ENCODE data around the gene BST2.

The BST2 gene

GRCh38 chr19:17450264-17451075, 45.0 kb upstream of the BST2 start (continued):
- TF ChIP-seq ZNF518A (tag by site-specific recombination; conservative IDR thresholded peaks at IDR 0.05; ENCODE audit: low read depth) (no peak), TCF7L2 (IDR thresholded peaks at IDR 0.05; ENCODE audit: borderline replicate concordance, low read depth, low read length) (no peak), ZBTB20 (tag by site-specific recombination; IDR thresholded peaks at IDR 0.05) (0 out of 2 replicates have a peak, but pooled peaks have one; percentile 8), ZNF629 (tag by site-specific recombination; IDR thresholded peaks at IDR 0.05) (0 out of 2 replicates have a peak, but pooled peaks have one; percentile 9), ZFHX2 (tag by site-specific recombination; conservative IDR thresholded peaks at IDR 0.05) (peak; percentile 59), ZNF366 (tag by site-specific recombination; conservative IDR thresholded peaks at IDR 0.05) (peak; percentile 66), ZNF132 (tag by site-specific recombination; IDR thresholded peaks at IDR 0.05; ENCODE audit: borderline replicate concordance) (no peak), SETDB1 (IDR thresholded peaks at IDR 0.05; ENCODE audit: insufficient read length, low read length) (no peak), ZEB2 (tag by site-specific recombination; IDR thresholded peaks at IDR 0.05) (no peak), SP7 (tag by site-specific recombination; IDR thresholded peaks at IDR 0.05) (0 out of 2 replicates have a peak, but pooled peaks have one; percentile 17), ZNF580 (tag by site-specific recombination; IDR thresholded peaks at IDR 0.05) (peak; percentile 79), KLF16 (tag by site-specific recombination; IDR thresholded peaks at IDR 0.05) (no peak), ZBTB8A (tag by site-specific recombination; IDR thresholded peaks at IDR 0.05) (no peak), ZNF560 (tag by site-specific recombination; IDR thresholded peaks at IDR 0.05; ENCODE audit: borderline replicate concordance) (no peak), ZXDB (tag by site-specific recombination; IDR thresholded peaks at IDR 0.05) (no peak), RBAK (tag by site-specific recombination; IDR thresholded peaks at IDR 0.05) (0 out of 2 replicates have a peak, but pooled peaks have one; percentile 51), ZNF341 (tag by site-specific recombination; IDR thresholded peaks at IDR 0.05; ENCODE audit: low read depth) (no peak), EGR2 (tag by site-specific recombination; IDR thresholded peaks at IDR 0.05; ENCODE audit: low read depth) (peak; percentile 81), SCRT2 (tag by site-specific recombination; IDR thresholded peaks at IDR 0.05) (no peak), KLF7 (tag by site-specific recombination; IDR thresholded peaks at IDR 0.05; ENCODE audit: borderline replicate concordance) (no peak), HOXA7 (CRISPR knock-in tag; IDR thresholded peaks at IDR 0.05; ENCODE audit: borderline replicate concordance) (no peak), ZNF324 (tag by site-specific recombination; IDR thresholded peaks at IDR 0.05) (no peak), ZNF549 (tag by site-specific recombination; IDR thresholded peaks at IDR 0.05) (no peak), ZNF426 (tag by site-specific recombination; IDR thresholded peaks at IDR 0.05) (no peak)
- TF ChIP-seq, protein P1, sequence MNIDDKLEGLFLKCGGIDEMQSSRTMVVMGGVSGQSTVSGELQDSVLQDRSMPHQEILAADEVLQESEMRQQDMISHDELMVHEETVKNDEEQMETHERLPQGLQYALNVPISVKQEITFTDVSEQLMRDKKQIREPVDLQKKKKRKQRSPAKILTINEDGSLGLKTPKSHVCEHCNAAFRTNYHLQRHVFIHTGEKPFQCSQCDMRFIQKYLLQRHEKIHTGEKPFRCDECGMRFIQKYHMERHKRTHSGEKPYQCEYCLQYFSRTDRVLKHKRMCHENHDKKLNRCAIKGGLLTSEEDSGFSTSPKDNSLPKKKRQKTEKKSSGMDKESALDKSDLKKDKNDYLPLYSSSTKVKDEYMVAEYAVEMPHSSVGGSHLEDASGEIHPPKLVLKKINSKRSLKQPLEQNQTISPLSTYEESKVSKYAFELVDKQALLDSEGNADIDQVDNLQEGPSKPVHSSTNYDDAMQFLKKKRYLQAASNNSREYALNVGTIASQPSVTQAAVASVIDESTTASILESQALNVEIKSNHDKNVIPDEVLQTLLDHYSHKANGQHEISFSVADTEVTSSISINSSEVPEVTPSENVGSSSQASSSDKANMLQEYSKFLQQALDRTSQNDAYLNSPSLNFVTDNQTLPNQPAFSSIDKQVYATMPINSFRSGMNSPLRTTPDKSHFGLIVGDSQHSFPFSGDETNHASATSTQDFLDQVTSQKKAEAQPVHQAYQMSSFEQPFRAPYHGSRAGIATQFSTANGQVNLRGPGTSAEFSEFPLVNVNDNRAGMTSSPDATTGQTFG (tag by site-specific recombination; IDR thresholded peaks at IDR 0.05; ENCODE audit: borderline replicate concordance), result peak; percentile 47; the same call in 1 of the 2 replicates
- TF ChIP-seq, protein P2, sequence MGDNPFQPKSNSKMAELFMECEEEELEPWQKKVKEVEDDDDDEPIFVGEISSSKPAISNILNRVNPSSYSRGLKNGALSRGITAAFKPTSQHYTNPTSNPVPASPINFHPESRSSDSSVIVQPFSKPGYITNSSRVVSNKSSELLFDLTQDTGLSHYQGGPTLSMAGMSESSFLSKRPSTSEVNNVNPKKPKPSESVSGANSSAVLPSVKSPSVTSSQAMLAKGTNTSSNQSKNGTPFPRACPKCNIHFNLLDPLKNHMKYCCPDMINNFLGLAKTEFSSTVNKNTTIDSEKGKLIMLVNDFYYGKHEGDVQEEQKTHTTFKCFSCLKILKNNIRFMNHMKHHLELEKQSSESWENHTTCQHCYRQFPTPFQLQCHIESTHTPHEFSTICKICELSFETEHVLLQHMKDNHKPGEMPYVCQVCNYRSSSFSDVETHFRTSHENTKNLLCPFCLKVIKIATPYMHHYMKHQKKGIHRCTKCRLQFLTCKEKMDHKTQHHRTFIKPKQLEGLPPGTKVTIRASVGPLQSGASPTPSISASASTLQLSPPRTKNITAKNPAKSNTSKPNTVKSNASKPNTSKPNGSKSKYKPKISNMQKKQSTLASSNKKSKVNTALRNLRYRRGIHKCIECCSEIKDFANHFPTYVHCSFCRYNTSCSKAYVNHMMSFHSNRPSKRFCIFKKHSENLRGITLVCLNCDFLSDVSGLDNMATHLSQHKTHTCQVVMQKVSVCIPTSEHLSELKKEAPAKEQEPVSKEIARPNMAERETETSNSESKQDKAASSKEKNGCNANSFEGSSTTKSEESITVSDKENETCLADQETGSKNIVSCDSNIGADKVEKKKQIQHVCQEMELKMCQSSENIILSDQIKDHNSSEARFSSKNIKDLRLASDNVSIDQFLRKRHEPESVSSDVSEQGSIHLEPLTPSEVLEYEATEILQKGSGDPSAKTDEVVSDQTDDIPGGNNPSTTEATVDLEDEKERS (tag by site-specific recombination; IDR thresholded peaks at IDR 0.05), result peak; percentile 82
- TF ChIP-seq, protein P3, sequence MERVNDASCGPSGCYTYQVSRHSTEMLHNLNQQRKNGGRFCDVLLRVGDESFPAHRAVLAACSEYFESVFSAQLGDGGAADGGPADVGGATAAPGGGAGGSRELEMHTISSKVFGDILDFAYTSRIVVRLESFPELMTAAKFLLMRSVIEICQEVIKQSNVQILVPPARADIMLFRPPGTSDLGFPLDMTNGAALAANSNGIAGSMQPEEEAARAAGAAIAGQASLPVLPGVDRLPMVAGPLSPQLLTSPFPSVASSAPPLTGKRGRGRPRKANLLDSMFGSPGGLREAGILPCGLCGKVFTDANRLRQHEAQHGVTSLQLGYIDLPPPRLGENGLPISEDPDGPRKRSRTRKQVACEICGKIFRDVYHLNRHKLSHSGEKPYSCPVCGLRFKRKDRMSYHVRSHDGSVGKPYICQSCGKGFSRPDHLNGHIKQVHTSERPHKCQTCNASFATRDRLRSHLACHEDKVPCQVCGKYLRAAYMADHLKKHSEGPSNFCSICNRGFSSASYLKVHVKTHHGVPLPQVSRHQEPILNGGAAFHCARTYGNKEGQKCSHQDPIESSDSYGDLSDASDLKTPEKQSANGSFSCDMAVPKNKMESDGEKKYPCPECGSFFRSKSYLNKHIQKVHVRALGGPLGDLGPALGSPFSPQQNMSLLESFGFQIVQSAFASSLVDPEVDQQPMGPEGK (tag by site-specific recombination; IDR thresholded peaks at IDR 0.05), result no peak

Measured in HEK293 (cell line).